ENCODE data around the gene BLOC1S3.

The BLOC1S3 gene

DNA sequence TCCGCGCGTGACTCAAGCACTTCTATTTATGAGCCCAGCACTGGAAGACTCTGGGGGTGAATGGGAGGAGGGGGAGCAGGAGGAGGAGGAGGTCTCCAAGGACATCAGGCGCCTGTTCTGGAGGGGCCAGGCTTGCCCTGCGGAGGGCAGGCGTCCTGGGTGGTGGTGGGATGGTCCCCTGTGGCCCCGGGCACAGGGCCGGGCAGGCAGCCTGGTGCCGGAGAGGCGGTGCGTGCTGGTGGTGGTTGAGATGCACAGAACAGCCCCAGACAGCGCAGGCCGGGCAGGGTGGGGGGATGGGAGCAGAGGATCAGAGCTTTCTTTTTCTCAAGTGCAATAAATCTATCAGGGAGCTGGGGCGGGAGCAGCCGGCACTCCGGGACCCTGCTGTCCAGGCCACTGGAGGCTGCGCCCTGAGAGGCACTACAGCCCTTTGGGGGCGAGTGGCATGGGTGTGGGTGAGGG lies 31.8 kb upstream of the BLOC1S3 start:
- no peak for DNase-seq

DNA sequence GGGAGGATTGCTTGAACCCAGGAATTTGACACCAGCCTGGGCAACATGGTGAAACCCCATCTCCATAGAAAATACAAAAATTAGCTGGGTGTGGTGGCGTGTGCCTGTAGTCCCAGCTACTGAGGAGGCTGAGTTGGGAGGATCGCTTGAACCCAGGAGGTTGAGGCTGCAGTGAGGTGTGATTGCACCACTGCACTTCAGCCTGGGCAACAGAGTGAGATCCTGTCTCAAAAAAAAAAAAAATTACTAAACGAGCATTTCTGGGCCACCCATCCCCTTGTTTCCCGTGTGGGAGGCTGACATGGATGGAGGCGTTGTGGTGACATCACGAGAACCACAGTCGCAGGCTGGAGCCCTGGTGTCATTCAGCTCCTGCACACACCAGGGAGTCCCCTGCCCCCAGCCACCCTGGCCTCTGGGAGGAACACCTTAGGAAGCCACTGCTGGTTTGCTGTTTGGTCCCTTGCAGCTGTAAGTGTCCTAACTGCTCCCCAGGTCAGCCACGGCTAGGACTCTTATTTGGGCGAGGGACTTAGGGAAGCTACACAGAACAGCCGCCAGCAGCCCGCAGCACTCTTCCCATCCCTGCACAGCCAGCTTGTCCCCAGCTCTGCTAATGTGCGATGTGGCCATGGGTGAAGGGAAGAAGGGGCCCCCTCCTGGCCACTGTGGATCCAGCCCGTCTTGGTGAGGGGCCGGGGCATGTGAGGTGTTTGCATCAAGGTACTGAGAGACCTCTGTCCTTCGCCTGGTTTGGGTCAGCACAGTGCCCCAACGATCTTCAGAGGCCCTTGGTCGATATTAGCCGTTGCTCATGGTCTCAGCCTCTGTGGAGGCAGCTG lies 30.5 kb upstream of the BLOC1S3 start:
- no peak for DNase-seq

DNA sequence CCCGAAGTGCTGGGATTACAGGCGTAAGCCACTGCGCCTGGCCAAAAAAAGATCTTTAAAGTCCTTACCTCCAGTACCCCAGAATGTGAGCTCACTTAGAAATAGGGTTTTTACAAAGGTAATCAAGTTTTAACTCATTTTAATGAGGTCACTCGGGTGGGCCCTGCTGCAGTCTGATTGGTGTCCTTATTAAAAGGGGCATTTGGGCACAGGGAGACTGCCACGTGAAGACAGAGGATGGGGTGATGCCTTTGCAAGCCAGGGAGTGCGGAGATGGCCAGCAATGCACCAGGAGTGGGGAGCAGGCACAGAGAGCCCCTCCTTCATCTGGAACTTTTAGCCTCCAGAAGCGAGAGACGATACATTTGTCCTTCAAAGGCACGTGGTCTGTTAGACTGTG lies 29.5 kb upstream of the BLOC1S3 start:
- DNase-seq = no peak

DNA sequence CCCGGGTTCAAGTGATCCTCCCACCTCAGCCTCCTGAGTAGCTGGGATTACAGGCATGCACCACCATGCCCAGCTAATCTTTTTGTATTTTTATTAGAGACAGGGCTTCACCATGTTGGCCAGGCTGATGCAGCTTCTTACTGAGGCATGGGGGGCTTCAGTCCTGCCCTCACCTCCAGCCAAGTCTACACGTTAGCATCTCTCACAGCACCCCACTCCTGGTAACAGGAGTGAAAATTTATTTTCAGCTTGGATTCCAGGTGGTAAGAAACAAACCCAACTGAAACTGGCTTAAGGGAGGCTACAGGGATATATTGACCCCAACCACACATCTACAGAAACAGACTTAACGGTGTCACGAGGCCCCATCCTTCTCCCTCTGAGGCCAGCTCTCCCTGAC lies 28.4 kb upstream of the BLOC1S3 start:
- no peak for DNase-seq

DNA sequence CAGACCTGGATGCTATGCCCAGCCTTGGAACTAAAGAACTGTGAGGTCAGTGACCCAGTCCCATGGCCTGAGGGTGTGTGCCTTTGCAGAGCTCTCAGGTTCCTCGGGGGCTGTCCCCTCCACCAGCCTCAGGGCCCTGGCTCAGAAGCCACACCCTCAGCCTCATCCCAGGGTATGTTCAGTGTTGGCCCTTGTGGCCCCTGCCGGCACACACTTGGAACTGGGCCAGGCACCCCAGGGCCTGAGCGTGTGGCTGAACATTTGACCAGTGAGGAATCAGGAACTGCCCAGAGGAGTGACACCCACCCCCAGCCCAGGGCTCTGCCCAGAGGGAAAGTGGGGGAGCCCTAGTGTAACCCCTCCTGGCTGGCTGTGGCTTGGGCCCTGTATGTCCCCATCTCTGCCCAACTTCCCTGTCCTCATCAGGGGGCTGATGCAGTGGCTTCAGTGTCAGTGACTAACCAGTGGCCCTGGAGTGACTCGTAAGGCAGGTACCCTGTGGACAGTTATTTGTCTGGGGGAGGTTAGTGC lies 27.8 kb upstream of the BLOC1S3 start:
- DNase-seq = no peak

DNA sequence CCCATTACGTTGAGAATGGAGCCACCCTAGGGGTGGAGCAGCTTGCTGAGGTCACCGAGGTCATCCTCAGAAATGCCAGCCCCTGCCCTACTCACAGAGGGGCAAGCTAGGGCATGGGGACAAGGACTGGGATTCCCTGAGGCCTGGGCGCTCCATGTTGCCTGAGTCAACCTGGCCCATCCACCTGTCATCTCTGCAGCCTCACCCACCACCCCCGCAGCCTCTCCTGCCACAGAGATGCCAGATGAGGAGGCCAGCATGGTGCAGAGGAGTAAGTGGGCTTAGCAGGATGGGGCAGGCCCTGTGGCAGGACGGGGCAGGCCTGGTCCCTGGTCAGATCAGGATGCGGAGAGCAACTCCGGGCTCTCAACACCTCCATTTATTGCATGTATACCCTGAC lies 27.3 kb upstream of the BLOC1S3 start:
- no peak for DNase-seq

DNA sequence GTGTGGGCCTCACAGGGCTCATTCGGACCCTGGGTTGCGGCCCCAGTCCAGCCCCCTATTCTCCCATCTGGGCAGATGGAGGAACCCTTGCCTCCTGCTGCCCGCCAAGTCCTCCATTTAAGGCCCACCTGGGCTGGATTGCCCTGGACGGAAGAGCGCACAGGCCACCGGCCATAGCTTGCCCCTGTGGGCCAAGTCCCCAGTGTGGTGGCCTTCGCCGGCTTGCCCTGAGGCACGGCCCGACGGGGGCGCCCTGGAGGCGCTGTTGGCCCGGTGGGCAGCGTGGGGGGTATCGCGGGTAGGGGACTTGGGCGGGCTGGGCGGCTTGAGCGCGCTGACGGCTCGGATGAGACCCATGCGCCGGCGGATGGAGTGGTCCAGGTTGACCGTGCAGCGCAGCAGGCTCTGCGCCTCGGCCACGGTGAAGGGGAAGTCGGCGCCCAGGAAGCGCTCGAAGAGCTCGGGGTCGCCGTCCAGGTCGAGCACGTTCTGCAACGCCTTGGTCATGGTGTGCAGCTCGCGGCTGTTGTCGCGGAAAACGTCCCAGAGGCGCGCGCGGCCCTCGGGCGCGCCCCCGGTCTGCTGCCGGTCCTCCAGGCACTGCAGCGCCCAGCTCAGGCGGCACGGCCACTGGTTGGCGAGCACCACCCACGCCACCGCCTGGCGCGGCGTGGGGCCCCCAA lies 26.6 kb upstream of the BLOC1S3 start:
- DNase-seq = no peak

DNA sequence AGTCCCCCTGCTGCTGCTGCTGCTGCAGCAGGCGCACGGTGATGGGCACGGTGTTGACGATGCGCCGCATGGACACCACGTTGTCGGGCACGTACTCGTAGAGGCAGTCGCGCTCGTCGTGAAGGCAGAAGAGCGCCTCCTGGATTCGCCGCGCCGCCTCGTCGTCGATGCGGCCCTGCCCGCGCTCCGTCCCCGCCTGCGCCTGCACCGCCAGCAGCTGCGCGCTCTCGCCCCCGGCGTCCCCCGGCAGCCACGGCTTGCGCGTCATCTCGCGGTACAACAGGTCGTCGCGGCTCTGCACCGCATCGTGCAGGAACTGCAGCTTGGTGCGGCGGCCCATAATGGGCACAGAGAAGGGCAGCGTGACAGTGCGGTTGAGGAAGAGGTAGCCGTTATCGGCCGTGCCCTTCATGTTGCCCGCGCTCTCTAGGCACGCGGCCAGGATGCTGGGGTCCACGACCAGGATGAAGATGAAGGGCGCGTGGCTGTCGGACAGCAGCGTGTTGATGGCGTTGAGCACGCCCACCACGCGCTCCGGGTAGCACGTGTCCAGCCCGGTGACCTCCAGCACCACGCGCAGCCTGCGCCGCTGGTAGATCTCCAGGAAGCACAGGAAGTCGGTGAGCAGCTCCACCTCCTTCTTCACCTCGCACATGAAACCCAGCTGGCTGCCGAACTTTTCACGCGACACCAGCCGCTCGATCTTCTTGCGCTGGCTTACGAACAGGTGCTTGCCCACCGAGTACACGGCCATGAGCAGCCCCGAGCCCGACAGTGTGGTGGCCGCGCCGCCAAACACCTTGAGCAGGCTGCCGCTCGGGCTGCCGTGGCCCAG lies 25.9 kb upstream of the BLOC1S3 start:
- peak; percentile 50 for DNase-seq

DNA sequence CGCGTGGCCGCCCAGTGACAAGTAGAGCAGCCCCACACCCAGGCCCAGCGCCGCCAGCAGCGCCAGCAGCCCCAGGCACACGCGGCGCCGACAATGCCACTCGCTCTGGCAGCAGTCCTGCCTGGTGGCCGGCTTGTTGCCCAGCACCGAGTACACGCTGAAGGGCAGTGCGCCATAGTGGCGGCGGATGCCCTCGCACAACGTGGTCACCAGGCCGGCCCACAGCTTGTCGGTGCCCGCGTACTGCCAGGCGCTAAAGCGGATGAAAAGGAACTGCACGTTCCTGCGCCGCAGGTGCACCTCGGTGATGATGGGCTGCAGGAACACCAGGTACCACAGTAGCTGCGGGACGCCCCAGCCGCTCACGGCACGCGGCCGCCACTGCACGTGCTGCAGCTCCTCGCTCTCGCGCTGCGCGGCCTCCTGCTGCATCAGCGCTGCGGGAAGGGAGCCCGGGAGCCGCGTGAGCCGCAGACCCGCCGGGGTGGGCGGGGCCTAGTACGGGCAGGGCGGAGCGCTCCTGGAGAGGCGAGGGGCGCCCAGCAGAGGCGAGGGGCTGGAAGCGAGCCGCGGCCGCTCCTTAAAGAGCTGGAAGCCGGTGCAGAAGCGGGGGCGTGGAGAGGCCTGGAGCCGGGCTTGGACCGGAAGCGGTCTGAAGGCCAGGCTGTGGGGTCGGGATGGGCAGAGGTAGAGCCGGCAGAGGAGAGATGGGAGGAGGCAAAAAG lies 25.1 kb upstream of the BLOC1S3 start:
- no peak for DNase-seq

DNA sequence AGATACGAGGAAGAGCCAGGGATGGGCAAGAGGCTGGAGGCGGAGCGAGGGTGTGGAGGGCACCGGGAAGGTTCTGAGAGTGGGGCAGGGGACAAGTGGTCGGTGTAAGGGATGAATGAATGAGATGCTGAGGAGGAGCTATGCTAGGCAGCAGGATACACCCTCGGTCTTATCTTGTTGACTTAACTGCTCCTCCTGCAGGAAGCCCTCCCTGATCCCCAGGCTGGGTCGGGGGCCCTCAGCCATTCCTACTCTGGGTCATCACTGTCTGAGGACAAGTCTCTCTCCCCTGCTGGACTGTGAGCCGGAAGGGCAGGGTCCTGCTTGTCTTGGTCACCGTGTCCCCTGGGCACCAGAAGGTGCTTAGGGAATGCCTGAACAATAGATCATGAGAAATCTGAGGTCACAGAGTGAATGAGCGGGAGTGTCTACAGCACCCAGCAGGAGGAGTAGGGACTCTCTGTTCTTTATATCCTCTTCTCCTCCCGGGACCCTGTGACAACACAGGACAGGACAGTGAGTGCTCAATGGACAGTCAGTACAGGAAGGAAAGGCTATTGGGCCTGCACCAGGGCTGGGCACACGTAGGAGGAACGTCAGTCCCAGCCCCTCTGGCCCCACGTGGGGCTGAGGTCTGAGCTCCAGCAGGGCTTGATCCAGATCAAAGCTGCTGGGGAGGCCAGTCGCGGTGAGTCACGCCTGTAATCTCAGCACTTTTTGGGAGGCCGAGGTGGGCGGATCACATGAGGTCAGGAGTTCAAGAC lies 24.3 kb upstream of the BLOC1S3 start:
- DNase-seq = no peak

DNA sequence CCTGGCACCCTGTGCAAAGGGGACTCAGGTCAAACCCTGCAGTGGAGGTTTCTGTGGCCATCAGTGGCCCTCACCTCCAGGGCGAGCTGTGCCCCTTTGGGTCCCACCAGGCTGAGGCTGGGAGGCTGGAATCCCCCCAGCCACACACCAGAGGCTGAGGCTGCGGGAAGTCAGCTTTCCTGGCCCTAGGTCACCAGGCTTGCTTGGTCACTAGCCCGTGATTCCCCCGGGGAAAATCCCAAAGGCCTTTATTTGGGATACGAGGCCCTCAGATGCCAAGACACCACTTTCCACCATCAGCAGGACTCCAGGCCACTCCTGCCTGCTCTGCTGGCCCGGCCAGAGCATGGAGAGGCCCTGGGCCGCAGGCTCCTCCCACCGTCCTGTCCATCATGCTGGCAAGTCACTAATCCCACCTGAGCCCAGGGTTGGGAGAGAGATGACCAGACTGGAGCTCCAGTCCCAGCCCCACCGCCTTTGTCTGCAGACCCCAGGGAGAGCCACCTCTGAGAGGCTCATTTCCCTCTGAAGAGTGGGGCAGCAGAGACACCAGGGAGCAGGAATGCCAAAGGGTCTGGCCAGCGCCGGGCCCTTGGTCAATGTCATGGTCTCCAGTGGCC lies 22.5 kb upstream of the BLOC1S3 start:
- DNase-seq = no peak

DNA sequence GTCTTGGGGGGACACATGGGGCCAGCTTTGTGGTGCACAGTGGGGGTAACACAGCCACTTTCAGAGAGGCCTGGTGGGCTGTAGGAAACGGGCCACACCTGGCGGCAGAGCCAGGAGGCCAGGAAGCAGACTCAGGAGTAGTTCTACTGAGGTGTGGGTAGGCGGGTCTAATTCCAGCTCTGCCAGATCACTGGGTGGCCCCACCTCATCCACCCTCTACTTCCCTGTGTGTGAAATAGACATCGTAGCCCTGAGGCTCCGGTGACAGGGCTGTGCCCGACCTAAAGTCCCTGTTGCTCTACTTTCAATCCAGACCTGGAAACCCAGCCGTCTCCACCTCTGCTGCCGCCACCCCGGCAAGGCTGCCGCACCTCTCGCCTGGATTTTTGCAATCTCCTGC lies 21.8 kb upstream of the BLOC1S3 start:
- DNase-seq = no peak

DNA sequence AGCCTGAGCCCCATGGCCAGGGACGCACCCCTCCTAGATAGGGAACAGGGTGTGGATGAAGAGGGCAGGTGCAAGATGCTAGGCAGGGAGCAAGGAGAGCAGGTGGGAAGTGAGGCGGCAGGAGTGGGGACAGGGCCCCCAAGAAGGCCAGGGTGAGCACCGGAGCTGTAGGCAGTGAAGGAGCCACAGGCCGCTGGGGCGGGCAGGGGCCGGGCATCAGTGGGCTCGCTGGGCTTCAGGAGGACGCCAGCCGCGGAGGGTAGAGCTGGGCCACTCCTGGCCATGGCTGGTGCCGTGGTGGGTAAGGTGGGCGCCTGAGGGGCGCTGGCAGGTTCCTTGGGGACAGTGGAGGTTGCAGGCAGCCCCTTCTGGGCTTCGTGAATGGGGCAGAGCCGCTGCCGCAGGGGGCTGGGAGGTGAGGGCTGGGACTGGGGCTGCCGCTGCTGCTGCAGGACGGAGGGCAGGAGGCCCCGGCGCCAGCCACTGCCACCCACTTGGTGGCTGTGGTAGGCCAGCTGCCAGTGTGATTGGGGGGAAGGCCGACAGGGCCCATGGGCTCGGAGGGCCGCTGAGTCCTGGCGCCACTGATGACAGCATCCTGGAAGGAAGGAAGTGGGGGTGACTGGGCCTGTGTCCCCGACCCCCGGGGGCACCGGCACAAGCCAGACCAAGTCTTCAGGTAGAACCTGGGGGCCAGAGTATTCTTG lies 19.9 kb upstream of the BLOC1S3 start:
- no peak for DNase-seq

DNA sequence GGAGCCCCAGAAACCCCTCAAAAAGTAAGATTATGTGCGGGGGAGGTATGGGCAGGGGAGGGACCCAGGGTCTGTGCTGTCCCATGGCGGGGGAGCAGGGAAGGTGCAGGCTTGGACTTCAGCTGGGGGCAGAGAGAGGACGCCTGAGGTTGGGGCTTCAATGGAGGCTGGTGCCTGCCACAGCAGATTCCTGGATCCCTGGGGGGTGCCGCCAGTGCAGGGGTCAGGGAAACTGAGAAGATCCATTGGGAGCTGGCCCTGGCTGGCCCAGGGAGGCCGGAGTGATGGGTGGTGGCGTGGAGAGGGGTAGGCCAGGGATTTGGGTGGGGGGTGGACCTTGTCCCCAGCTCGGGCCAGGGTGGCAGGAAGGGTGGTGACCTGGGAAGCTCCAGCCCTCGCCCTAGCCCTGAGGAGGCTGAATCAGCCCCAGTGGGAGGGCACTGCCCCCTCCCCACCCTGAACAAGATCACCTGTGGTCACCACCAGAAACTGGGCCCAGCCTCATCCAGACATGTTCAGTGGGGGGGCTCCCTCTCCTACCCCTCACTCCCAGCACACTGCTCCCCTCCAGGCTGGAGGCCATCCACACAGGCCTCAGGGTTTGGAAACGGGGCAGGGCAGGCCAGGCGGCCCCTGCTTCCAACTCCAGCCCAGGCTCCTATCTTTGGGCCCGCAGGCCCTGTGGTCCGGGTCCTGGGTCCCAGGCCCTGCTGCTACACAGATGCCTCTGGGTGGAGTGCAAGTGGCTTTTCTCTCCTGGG lies 19.2 kb upstream of the BLOC1S3 start:
- no peak for DNase-seq

DNA sequence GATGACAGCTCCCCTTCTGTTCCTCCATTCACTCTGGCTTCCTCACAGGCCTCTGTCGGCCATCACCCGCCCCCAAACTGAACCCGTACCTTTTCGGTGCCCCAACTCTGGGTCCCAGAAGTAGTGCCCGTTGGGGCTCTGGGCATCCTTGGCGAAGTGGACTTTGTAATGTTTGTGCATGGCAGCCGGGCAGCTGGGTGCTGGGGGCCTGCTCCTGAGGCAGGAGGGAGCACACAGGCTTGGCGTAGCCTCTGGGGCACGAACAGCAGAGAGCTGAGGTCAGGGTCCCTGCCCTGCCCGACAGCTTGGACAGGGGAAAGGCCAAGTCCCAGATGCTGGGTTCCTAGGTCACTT lies 18.6 kb upstream of the BLOC1S3 start:
- no peak for DNase-seq

DNA sequence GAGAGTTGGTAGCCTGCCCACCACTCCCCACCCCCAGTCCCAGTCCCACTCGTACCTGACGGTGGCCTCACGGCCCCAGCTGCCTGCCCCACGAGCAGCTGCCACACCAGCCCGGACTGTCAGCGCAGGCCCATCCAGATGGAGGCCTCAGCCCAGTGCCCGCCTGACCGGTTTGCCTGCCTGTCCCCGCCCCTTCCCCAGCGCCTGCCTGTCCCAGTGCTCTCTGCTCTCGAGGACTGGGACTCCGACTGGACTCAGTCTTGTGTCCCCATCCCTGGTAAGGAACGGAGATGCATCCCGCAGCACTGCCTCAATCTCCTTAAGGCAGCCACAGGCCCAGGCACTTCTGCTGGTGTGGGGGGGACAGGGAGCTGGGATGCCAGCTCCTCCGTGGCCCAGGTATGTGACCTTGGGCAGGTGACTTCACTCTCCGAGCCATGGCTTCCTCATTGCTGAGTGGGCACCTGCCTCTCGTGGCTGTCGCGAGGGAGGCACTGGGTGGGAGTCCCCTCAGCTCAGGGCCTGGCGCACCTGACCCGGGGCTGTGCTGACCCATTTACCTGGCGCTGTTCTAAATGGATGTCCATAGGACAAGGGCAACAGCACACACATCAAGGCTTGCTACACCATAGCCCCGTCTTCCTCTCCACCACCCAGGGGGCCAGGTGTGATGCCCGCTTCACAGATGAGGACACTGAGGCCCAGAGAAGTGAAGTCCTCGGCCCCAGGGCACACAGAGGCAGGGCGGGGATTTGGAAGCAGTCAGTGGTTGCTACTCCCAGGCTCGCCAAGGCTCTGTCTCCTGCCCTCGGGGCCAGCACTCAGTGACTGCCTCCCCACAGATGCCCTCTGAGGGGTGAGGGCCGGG lies 17.5 kb upstream of the BLOC1S3 start, which contains the start of gene NKPD1:
NKPD1 (minus strand) TSS at position 113 of the 868 bp plus-strand sequence. CDS start 832 bp downstream, outside the sequence.
- DNase-seq = no peak

DNA sequence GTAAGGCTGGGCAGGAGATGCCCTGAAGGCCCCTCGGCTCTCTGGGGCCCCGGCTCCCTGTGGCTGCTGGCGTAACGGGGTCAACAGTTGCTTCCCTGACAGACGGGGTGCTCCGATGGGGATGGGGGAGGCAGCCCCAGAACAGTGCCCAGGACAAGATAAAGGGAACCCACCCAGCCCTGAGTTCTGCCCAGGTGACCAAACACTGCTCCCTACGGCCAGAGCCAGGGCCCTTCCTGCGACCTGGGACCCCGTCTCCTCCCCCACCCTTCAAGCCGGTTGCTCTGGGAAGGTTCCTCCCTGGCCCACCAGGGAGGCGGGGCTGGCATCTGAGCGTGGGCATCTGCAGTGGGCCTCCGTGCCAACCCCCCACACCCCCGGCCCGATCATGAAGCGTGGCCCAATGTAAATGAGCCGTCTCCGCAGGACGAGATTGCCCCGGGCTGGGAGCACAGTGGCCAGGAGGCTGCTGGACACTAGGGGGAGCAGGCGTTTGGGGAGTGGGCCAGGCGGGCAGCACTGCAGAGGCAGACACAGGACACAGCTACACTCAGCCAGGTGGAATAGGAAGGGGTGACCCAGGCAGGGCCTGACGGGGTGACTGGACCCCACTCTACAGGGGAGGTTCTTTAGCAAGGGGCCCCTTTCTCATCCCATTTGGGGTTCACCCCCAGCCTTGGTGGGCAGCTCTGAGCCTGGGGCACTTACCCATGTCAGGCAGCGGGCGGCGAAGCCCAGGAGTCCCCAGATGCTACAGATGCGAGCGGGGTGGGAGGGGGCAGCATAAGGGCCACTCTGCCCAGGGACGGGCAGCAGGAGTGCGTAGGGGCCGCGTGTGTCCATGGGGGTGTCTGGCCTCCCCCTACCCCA lies 16.6 kb upstream of the BLOC1S3 start:
- DNase-seq = no peak
